Upper lobe of left lung (tissue), 4 donors: ENCODE data around the gene CA9.
"Not testable (repeated sequence)": the region's sequence is repeated elsewhere in the genome, so short reads cannot be mapped to it uniquely, and the experiment has no call there.

ENCODE experiments used
- CTCF ChIP-seq, 6 experiments: fragments of 450-650 bp in 4 of 6; fragments of 200-600 bp in 2 of 6; sonication (generic) in 2 of 6; IDR thresholded peaks; one replicate each; pipeline ENCODE4 v1.5.1; 2016 to 2019; ENCODE audit warnings: antibody characterized with exemption in 6 of 6
- EP300 ChIP-seq, 4 donors: sonication (generic); formaldehyde crosslinking; IDR thresholded peaks; one replicate each; pipeline ENCODE4 v1.5.1; 2017; ENCODE audit warnings: antibody characterized with exemption in 4 of 4, control low read depth in 2 of 4

DNA sequence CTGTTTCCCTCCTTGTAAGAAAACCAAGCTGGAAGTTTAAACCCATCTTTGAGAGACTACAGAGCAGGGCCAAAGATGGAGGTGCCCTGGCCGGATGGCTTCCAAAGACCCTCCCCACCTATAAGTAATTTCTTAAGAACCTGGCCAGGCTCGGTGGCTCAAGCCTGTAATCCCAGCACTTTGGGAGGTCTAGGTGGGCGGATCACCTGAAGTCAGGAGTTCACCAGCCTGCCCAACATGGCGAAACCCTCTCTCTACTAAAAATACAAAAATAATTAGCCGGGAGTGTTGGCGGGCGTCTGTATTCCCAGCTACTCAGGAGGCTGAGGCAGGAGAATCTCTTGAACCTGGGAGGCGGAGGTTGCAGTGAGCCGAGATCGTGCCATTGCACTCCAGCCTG, 28.0 kb upstream of the CA9 start:
- TF ChIP-seq CTCF, EP300 (IDR thresholded peaks at IDR 0.05): not testable (repeated sequence)
